ENCODE measurements around the gene PIEZO2.

Gene PIEZO2

GRCh38 chr18:11002277-11002676, 147.1 kb downstream of the PIEZO2 start:
- H2BK5ac ChIP-seq (ENCODE audit: low read depth, low read length, poor library complexity, severe bottlenecking) = no peak overlapping the region
- H3K27ac ChIP-seq (ENCODE audit: low read length, poor library complexity, severe bottlenecking) = no peak overlapping the region
- H3K23ac ChIP-seq (ENCODE audit: low read length in 2 of 2) = no peak overlapping the region
- no peak overlapping the region for H3K9ac ChIP-seq (ENCODE audit: low read length)
- no peak overlapping the region for H3K4me3 ChIP-seq (ENCODE audit: insufficient read depth in 1 of 2, low read depth in 1 of 2, low read length in 2 of 2)
- H2BK15ac ChIP-seq (ENCODE audit: low read depth, poor library complexity, severe bottlenecking) = no peak overlapping the region
- H3K9me3 ChIP-seq (ENCODE audit: control insufficient read depth, low read length) = peaks cover 8% of the 10 kb centered on the region
- peak; percentile 55 for DNase-seq
- peaks cover 4% of the 10 kb centered on the region for H3K4me1 ChIP-seq (ENCODE audit: control insufficient read depth, insufficient read depth, low read depth, low read length)
- no peak overlapping the region for H4K91ac ChIP-seq (ENCODE audit: low read length)
- H3K14ac ChIP-seq (ENCODE audit: low read length in 2 of 2) = no peak overlapping the region
- no peak overlapping the region for H2AFZ ChIP-seq (ENCODE audit: low read depth, low read length)
- H3K27me3 ChIP-seq (ENCODE audit: control insufficient read depth in 1 of 2, insufficient read depth in 1 of 2, low read length in 2 of 2) = no peaks in the 10 kb centered on the region
- no peak overlapping the region for H3K4me2 ChIP-seq (ENCODE audit: low read length, poor library complexity, severe bottlenecking)
- peak overlapping the region in 1 of 2 experiments; percentile 3 for H3K4ac ChIP-seq (ENCODE audit: low read depth in 1 of 2, low read length in 2 of 2)
- H2BK120ac ChIP-seq (ENCODE audit: low read depth, low read length) = peak overlapping the region; percentile 42
- H4K8ac ChIP-seq (ENCODE audit: low read length) = no peak overlapping the region
- H3K79me1 ChIP-seq (replicated peaks; ENCODE audit: low read length, poor library complexity, severe bottlenecking) = no peaks in the 10 kb centered on the region
- H2AK5ac ChIP-seq (ENCODE audit: low read length, severe bottlenecking) = no peak overlapping the region
- H3K18ac ChIP-seq (ENCODE audit: low read depth in 1 of 2, low read length in 2 of 2) = peak overlapping the region; percentile 54 to 95
- H2BK12ac ChIP-seq (ENCODE audit: low read length in 2 of 2) = peak overlapping the region in 1 of 2 experiments; percentile 71
- H3K36me3 ChIP-seq (ENCODE audit: control insufficient read depth in 1 of 2, insufficient read depth in 2 of 2, low read depth in 1 of 2, low read length in 2 of 2) = no peaks in the 10 kb centered on the region
- WGBS = 100% methylated on average over 1 of the region's 1 CpG

- H4K91ac ChIP-seq (ENCODE audit: low read length) = no peak overlapping the region
- no peak overlapping the region for H3K14ac ChIP-seq (ENCODE audit: low read length in 2 of 2)
- no peak overlapping the region for H2BK5ac ChIP-seq (ENCODE audit: low read depth, low read length, poor library complexity, severe bottlenecking)
- H4K8ac ChIP-seq (ENCODE audit: low read length) = no peak overlapping the region
- no peak overlapping the region for H2BK12ac ChIP-seq (ENCODE audit: low read length in 2 of 2)
- no peaks in the 10 kb centered on the region for H3K27me3 ChIP-seq (ENCODE audit: control insufficient read depth in 1 of 2, insufficient read depth in 1 of 2, low read length in 2 of 2)
- H3K4me1 ChIP-seq (ENCODE audit: control insufficient read depth, insufficient read depth, low read depth, low read length) = no peaks in the 10 kb centered on the region
- H3K27ac ChIP-seq (ENCODE audit: low read length, poor library complexity, severe bottlenecking) = no peak overlapping the region
- H2BK15ac ChIP-seq (ENCODE audit: low read depth, poor library complexity, severe bottlenecking) = no peak overlapping the region
- H3K9ac ChIP-seq (ENCODE audit: low read length) = no peak overlapping the region
- 99% methylated on average over 2 of the region's 3 CpGs for WGBS
- no peak overlapping the region for H3K4me3 ChIP-seq (ENCODE audit: insufficient read depth in 1 of 2, low read depth in 1 of 2, low read length in 2 of 2)
- H3K36me3 ChIP-seq (ENCODE audit: control insufficient read depth in 1 of 2, insufficient read depth in 2 of 2, low read depth in 1 of 2, low read length in 2 of 2) = no peaks in the 10 kb centered on the region
- no peak overlapping the region for H3K18ac ChIP-seq (ENCODE audit: low read depth in 1 of 2, low read length in 2 of 2)
- no peak overlapping the region for H2AK5ac ChIP-seq (ENCODE audit: low read length, severe bottlenecking)
- peaks cover 14% of the 10 kb centered on the region for H3K9me3 ChIP-seq (ENCODE audit: control insufficient read depth, low read length)
- no peak for DNase-seq
- H3K4ac ChIP-seq (ENCODE audit: low read depth in 1 of 2, low read length in 2 of 2) = no peak overlapping the region
- H2AFZ ChIP-seq (ENCODE audit: low read depth, low read length) = no peak overlapping the region
- no peak overlapping the region for H3K23ac ChIP-seq (ENCODE audit: low read length in 2 of 2)
- H3K4me2 ChIP-seq (ENCODE audit: low read length, poor library complexity, severe bottlenecking) = no peak overlapping the region
- no peaks in the 10 kb centered on the region for H3K79me1 ChIP-seq (replicated peaks; ENCODE audit: low read length, poor library complexity, severe bottlenecking)
- no peak overlapping the region for H2BK120ac ChIP-seq (ENCODE audit: low read depth, low read length)
Observed at GRCh38 chr18:11000071-11000470, 149.3 kb downstream of the PIEZO2 start.

GRCh38 chr18:10997885-10998284, 151.5 kb downstream of the PIEZO2 start:
- Histone ChIP-seq H3K4me1 (ENCODE audit: control insufficient read depth, insufficient read depth, low read depth, low read length) (no peaks in the 10 kb centered on the region), H3K4me2 (ENCODE audit: low read length, poor library complexity, severe bottlenecking) (no peak overlapping the region), H2BK120ac (ENCODE audit: low read depth, low read length) (no peak overlapping the region), H3K9me3 (ENCODE audit: control insufficient read depth, low read length) (peaks cover 14% of the 10 kb centered on the region), H3K27me3 (ENCODE audit: control insufficient read depth in 1 of 2, insufficient read depth in 1 of 2, low read length in 2 of 2) (no peaks in the 10 kb centered on the region), H4K91ac (ENCODE audit: low read length) (no peak overlapping the region), H3K27ac (ENCODE audit: low read length, poor library complexity, severe bottlenecking) (no peak overlapping the region), H2AK5ac (ENCODE audit: low read length, severe bottlenecking) (no peak overlapping the region), H2BK15ac (ENCODE audit: low read depth, poor library complexity, severe bottlenecking) (no peak overlapping the region), H3K4me3 (ENCODE audit: insufficient read depth in 1 of 2, low read depth in 1 of 2, low read length in 2 of 2) (no peak overlapping the region), H2BK12ac (ENCODE audit: low read length in 2 of 2) (no peak overlapping the region), H3K36me3 (ENCODE audit: control insufficient read depth in 1 of 2, insufficient read depth in 2 of 2, low read depth in 1 of 2, low read length in 2 of 2) (no peaks in the 10 kb centered on the region), H4K8ac (ENCODE audit: low read length) (no peak overlapping the region), H3K9ac (ENCODE audit: low read length) (no peak overlapping the region), H3K23ac (ENCODE audit: low read length in 2 of 2) (no peak overlapping the region), H3K18ac (ENCODE audit: low read depth in 1 of 2, low read length in 2 of 2) (no peak overlapping the region), H3K79me1 (replicated peaks; ENCODE audit: low read length, poor library complexity, severe bottlenecking) (no peaks in the 10 kb centered on the region), H2AFZ (ENCODE audit: low read depth, low read length) (no peak overlapping the region), H3K14ac (ENCODE audit: low read length in 2 of 2) (no peak overlapping the region), H2BK5ac (ENCODE audit: low read depth, low read length, poor library complexity, severe bottlenecking) (no peak overlapping the region), H3K4ac (ENCODE audit: low read depth in 1 of 2, low read length in 2 of 2) (no peak overlapping the region)
- WGBS = no CpG with 5 or more reads among the region's 1 CpG
- no peak for DNase-seq

GRCh38 chr18:10995550-10995949, 153.8 kb downstream of the PIEZO2 start:
- 89% methylated on average over 1 of the region's 1 CpG for WGBS
- H2BK5ac ChIP-seq (ENCODE audit: low read depth, low read length, poor library complexity, severe bottlenecking) = no peak overlapping the region
- no peaks in the 10 kb centered on the region for H3K27me3 ChIP-seq (ENCODE audit: control insufficient read depth in 1 of 2, insufficient read depth in 1 of 2, low read length in 2 of 2)
- H3K36me3 ChIP-seq (ENCODE audit: control insufficient read depth in 1 of 2, insufficient read depth in 2 of 2, low read depth in 1 of 2, low read length in 2 of 2) = no peaks in the 10 kb centered on the region
- no peak overlapping the region for H4K8ac ChIP-seq (ENCODE audit: low read length)
- no peak overlapping the region for H4K91ac ChIP-seq (ENCODE audit: low read length)
- H2AK5ac ChIP-seq (ENCODE audit: low read length, severe bottlenecking) = no peak overlapping the region
- H3K4ac ChIP-seq (ENCODE audit: low read depth in 1 of 2, low read length in 2 of 2) = no peak overlapping the region
- H3K79me1 ChIP-seq (replicated peaks; ENCODE audit: low read length, poor library complexity, severe bottlenecking) = no peaks in the 10 kb centered on the region
- no peak overlapping the region for H2BK15ac ChIP-seq (ENCODE audit: low read depth, poor library complexity, severe bottlenecking)
- no peak overlapping the region for H2AFZ ChIP-seq (ENCODE audit: low read depth, low read length)
- no peak overlapping the region for H3K27ac ChIP-seq (ENCODE audit: low read length, poor library complexity, severe bottlenecking)
- no peaks in the 10 kb centered on the region for H3K4me1 ChIP-seq (ENCODE audit: control insufficient read depth, insufficient read depth, low read depth, low read length)
- DNase-seq = no peak
- H3K14ac ChIP-seq (ENCODE audit: low read length in 2 of 2) = no peak overlapping the region
- H3K9ac ChIP-seq (ENCODE audit: low read length) = no peak overlapping the region
- H2BK120ac ChIP-seq (ENCODE audit: low read depth, low read length) = no peak overlapping the region
- H3K23ac ChIP-seq (ENCODE audit: low read length in 2 of 2) = no peak overlapping the region
- no peak overlapping the region for H3K18ac ChIP-seq (ENCODE audit: low read depth in 1 of 2, low read length in 2 of 2)
- H3K9me3 ChIP-seq (ENCODE audit: control insufficient read depth, low read length) = peaks cover 13% of the 10 kb centered on the region
- no peak overlapping the region for H3K4me2 ChIP-seq (ENCODE audit: low read length, poor library complexity, severe bottlenecking)
- H2BK12ac ChIP-seq (ENCODE audit: low read length in 2 of 2) = no peak overlapping the region
- no peak overlapping the region for H3K4me3 ChIP-seq (ENCODE audit: insufficient read depth in 1 of 2, low read depth in 1 of 2, low read length in 2 of 2)

Data from mesenchymal stem cell (in vitro differentiated cells and primary cell).